ENCODE data around the gene CLCF1.
A peak's percentile ranks its signal among the peaks of the same experiment; 100 is the strongest.

Gene CLCF1

GRCh38 chr11:67395555-67396258 is 22.3 kb upstream of the CLCF1 start:
- DNase-seq (ENCODE audit: low spot score): no peak

GRCh38 chr11:67393990-67394389 is 20.6 kb upstream of the CLCF1 start:
- no peak for DNase-seq (ENCODE audit: low spot score)

DNA sequence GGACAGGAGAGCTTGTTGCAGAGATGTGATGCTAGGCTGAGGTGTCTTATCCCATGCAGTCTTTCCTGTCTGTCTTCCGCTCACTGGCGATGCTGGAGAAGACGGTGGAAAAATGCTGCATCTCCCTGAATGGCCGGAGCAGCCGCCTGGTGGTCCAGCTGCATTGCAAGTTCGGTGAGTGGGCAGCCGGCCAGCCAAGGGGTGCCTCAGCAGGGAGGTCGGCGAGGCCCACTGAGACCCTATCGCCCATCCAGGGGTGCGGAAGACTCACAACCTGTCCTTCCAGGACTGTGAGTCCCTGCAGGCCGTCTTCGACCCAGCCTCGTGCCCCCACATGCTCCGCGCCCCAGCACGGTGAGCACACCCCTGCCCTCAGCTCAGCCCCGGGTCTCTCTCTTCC is 20.0 kb upstream of the CLCF1 start:
- no peak for DNase-seq (ENCODE audit: low spot score)

DNA sequence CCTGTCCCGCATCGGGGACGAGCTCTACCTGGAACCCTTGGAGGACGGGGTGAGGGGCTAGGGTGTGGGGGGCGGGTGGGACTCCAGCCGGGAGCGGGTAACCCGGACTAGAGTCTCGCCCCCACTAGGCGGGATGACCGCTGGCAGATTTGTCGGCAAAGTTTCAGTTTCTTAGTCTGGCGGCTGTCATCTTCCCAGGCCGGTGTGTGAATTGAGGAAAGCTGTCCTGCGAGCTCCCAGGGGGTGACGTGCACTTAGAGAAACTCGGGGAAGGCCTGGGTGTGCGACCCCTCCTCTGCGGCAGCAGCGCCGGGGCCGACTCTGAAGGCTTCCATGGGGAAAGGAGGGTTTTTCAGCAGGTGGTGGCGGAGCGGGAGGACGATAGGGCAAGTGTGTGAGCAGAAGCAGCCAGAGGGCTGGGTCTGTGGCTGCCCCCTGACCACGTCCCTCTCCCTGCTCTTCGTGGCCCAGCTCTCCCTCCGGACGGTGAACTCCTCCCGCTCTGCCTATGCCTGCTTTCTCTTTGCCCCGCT is 18.9 kb upstream of the CLCF1 start:
- no peak for DNase-seq (ENCODE audit: low spot score)

DNA sequence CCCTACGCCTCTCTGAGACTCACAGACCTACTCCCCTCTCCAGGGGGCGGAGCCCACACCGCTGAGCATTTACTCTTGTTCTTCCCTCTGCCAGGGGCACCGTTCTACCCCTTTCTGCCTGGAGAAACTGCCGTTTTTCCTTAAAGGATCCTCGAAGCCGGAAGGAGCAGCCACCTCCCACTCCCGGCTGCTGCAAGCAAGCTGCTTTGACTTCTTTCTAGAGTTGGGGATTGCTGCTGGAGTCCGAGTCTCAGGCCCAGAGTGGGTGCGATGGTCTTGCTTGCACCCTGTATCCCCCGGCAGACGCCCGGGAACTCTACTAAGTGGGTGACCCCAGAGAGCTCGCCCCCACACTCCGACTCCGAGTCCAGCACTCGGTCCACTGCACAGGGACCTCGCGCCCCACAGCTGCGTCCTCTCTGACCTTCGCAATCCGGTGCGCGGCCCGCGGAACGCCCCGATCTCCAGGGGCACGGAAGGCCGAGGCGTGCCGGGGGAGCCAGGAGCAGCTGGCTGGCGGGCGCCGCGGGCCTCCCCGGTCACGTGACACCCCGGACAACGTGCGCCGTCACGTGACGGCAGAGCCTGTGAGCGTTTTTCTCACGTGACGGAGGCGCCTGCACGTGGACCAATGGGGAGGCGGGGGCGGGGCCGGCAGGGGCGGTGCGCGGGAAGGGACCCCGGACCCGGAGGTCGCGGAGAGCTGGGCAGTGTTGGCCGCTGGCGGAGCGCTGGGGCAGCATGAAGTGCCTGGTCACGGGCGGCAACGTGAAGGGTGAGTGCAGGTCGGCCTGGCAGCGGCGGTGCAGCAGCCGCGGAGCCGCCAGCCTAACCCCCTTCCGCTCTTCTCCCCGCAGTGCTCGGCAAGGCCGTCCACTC is 18.1 kb upstream of the CLCF1 start, which contains the start of gene RAD9A:
RAD9A (plus strand) TSS at position 683 of the 879 bp plus-strand sequence; CDS start at position 742, 59 bp downstream.
- peak; percentile 93 for DNase-seq (ENCODE audit: low spot score)

GRCh38 chr11:67390947-67391303 is 17.5 kb upstream of the CLCF1 start:
- DNase-seq (ENCODE audit: low spot score): no peak

GRCh38 chr11:67389477-67389876 is 16.1 kb upstream of the CLCF1 start:
- no peak for DNase-seq (ENCODE audit: low spot score)

DNA sequence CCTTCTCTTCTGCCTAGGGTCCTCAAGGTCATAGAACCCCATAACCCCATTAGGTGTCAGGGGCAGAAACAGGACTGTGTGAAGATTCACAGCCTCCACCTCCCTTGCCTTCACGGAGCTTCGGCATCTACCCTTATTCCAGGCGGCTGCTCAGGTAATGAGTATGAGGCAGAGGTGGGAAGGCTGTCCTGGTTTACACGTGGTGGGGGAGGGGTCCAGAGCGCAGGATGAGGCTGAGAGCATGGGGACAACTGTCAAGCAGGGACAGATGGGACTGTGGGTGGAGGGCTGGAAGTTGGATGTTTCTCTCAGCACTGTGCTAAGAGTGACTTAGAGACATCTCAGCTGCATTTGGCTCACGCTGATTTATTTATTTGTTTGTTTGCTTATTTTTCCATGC is 14.1 kb upstream of the CLCF1 start:
- no peak for DNase-seq (ENCODE audit: low spot score)

DNA sequence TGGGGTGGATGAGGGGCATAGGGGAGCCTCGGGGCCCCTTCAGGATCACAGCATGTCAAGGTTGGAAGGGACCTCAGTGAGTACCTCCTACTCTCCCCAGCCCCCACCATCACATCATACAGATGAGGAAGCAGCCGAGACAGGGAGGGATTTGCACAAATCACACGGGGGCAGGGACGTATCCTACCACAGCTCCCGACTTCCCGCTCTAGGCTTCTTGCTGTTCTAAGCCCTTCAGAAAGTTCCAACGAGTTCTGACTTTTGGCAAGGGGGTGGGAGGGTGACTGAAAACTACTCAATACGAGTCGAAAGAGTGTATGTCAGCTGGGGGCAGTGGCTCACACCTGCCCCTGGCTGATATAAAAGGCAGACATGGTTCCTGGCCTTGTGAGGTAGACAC is 13.7 kb upstream of the CLCF1 start:
- peak; percentile 23 for DNase-seq (ENCODE audit: low spot score)

GRCh38 chr11:67384851-67385366 is 11.5 kb upstream of the CLCF1 start:
- peak; percentile 56 for DNase-seq (ENCODE audit: low spot score)

GRCh38 chr11:67382276-67383136 is 9.1 kb upstream of the CLCF1 start:
- peak; percentile 78 for DNase-seq (ENCODE audit: low spot score)

GRCh38 chr11:67381244-67381972 is 8.0 kb upstream of the CLCF1 start:
- DNase-seq (ENCODE audit: low spot score): peak; percentile 53

DNA sequence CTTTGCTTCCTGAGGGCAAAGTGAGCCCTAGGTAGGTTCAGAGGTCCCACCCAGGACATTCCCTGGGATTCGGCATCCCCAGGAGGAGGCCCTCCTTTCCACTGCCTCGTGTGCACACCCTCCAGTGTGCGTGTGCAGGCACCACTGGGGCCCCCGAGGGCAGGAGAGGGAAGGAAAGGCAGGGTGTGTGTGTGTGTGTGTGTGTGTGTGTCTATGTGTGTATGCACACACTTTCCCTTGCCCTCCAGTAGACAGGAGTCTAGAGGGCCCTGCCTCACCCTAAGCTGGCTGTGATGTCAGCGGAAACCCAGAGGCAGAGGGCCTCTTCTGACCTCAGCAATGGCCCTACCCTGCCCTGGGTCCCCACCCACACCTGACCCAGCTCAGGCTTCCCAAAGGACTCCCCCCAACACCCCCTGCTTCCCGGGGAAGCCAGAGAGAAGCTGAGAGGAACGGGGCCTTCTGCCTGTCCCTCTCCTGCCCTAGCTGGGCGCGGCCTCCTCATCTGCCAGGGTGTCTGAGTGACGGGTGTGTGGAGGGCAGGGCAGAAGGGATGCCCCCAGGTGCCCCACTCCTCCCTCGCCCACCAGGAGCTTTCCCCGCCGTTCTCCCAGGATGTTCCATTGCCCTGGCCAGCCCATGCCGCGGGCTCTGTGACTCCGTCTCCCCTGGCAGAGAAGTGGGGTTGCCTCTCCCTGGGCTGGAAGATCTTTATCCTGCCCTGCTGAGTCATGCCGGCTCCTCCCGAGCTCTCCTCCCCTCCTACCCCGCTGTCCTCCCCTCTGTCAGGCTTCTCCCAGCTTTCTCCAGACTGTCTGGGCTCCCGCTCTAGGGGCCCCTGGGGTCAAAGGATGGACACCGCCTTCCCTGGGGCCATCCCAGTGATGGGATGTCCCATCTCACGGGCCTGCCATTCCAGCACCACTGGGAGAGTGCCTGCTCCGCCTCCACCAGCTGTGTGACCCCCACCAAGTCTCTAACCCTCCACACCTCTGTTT is 6.0 kb upstream of the CLCF1 start:
- no peak for DNase-seq (ENCODE audit: low spot score)

DNA sequence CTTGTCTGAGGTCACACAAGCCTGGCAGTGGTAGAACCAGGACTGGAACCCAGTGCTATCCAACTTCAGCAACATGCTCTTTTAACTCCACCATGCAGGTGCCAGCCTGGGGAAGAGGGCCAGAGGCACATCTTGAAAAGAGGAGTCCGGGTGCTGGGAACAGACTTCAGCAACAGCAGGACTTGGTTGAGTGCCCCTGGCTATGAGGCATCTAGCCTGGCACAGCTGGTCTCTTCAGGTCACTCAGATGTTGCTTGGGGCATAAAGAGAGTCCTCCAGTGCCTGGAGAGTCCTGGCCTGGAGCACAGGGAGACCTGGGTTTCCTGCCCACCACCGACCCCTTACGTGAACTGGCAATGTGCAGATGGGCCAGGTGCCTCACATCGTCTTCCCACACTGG is 5.1 kb upstream of the CLCF1 start:
- no peak for DNase-seq (ENCODE audit: low spot score)

DNA sequence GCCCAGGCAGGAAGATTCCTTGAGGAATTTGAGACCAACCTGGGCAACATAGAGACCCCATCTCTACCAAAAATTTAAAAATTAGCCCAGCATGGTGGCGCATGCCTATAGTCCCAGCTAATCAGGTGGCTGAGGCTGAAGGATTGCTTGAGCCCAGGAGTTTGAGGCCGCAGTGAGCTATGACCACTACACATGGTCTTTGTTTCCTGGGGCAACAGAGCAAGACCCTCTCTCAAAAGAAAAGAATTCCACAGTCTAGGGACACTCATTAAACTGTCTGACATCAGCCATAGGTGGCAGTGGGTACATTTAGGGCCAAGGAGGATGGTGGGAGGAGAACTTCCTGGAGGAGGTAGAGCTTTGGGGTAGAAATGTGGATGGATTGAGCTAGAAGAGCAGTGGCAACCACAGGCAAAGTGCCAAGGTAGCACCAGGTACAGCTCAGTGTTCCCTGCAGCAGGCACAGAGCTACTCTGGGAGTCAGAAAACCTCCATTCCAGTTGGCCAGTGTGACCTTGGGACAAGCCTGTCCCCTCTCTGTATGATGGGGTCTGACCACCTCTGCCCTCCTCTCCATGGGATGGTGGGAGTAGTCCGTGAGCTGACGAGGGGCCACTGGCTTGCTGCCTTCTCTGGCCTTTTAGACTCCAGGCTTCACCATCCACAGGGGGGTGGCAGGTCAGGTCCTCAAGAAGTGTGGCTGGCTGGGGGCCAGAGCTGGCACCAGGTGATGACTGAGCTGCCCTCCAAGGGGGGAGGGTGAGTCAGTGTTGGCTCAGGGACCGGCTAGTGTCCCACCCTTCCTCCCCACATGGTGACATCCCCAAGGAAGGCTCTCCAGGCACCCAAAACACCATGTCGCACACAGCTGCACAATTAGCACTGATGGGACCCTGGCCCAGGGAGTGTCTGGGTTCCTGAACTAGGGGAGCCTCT is 3.7 kb upstream of the CLCF1 start:
- no peak for DNase-seq (ENCODE audit: low spot score)

GRCh38 chr11:67376063-67376820 is 2.8 kb upstream of the CLCF1 start:
- DNase-seq (ENCODE audit: low spot score): no peak

- no peak for DNase-seq (ENCODE audit: low spot score)
These were observed 2.1 kb upstream of the CLCF1 start for GRCh38 chr11:67375320-67376055.
